Tibial nerve (tissue), 4 donors: Measurements from ENCODE around the gene HS6ST3. TPM values are rescaled to one million over a fixed set of nuclear protein-coding genes. Genes with fewer than 3 reads are reported as not detected.
"Not testable (repeated sequence)": the region's sequence is repeated elsewhere in the genome, so short reads cannot be mapped to it uniquely, and the experiment has no call there.

ENCODE experiments used
- DNase-seq, 2 donors: peaks; one replicate each; pipeline ENCODE4 v3.0.0-alpha.2; 2019; ENCODE audit warnings: low spot score in 2 of 2
- H3K27ac ChIP-seq, 4 donors: fragments of 200-600 bp; sonication (generic) in 3 of 4; one replicate each; pipeline ENCODE4 v1.5.1; 2017 to 2019; ENCODE audit warnings: mild to moderate bottlenecking in 1 of 4
- H3K27me3 ChIP-seq, 2 donors: fragments of 200-600 bp; sonication (generic) in 1 of 2; one replicate each; pipeline versions ENCODE4 v1.5.1 to v1.6.0; 2017 to 2019
- H3K36me3 ChIP-seq, 3 donors: fragments of 200-600 bp; sonication (generic); one replicate each; pipeline ENCODE4 v1.5.1; 2018 to 2019
- H3K4me1 ChIP-seq, 4 donors: fragments of 200-600 bp; sonication (generic) in 3 of 4; one replicate each; pipeline ENCODE4 v1.5.1; 2017 to 2019
- H3K4me3 ChIP-seq, 4 donors: fragments of 200-600 bp; sonication (generic) in 3 of 4; one replicate each; pipeline ENCODE4 v1.5.1; 2017 to 2019; ENCODE audit warnings: mild to moderate bottlenecking in 1 of 4, moderate library complexity in 1 of 4
- H3K9me3 ChIP-seq, 4 donors: fragments of 200-600 bp; sonication (generic) in 3 of 4; one replicate each; pipeline ENCODE4 v1.5.1; 2017 to 2019
- EP300 ChIP-seq, 2 donors: sonication (generic); formaldehyde crosslinking; IDR thresholded peaks; one replicate each; pipeline ENCODE4 v1.6.1; 2017; ENCODE audit warnings: antibody characterized with exemption in 2 of 2, mild to moderate bottlenecking in 1 of 2
- POLR2A ChIP-seq, 2 donors: fragments of 450-650 bp; IDR thresholded peaks; one replicate each; pipeline ENCODE4 v1.6.1; 2017; ENCODE audit warnings: antibody characterized with exemption in 2 of 2, mild to moderate bottlenecking in 2 of 2, moderate library complexity in 2 of 2
- WGBS, 2 donors: methylation state at CpG; one replicate each; pipeline ENCODE4 v1.1.5; 2018; 5-methylcytosine and 5-hydroxymethylcytosine counted together
- total RNA-seq, 4 donors: library from RNA; depleted of rRNA; stranded (reverse); fragments of >200 nt; gene quantifications; one replicate each; pipeline ENCODE4 v1.1.0, GENCODE V29; 2016
- TF ChIP-seq, protein P1 (sequence below), 5 experiments: fragments of 200-600 bp in 3 of 5; fragments of 450-650 bp in 2 of 5; sonication (generic) in 3 of 5; IDR thresholded peaks; one replicate each; pipeline ENCODE4 v1.5.1; 2016 to 2019; ENCODE audit warnings: antibody characterized with exemption in 5 of 5, mild to moderate bottlenecking in 3 of 5, moderate library complexity in 2 of 5

HS6ST3 gene
- total RNA-seq, 4 donors from 2014 or later: 0.21 to 1.1 (median 0.79) TPM

DNA sequence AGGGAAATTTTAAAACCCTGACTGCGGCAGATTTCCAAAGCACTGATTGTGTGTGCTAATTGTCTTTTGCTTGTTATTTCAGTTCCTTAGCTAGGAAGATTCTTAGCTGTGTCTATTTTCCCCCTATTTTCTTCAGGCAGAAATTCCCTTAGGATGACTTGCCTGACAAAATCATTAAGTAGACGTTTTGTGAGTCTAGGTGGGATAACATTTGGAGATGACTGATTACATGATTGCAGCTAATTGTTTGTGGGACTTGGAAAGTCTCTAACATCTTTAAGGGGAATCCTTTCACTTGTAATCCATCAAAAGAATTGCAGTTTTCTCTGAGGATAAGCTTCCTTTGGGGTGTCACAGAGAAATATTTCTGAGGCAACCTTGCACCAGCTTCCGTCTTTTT, 676.4 kb downstream of the HS6ST3 start:
- Histone ChIP-seq H3K9me3 (no peaks in the 10 kb centered on the region), H3K4me1 (no peaks in the 10 kb centered on the region), H3K27me3 (no peaks in the 10 kb centered on the region), H3K36me3 (no peaks in the 10 kb centered on the region), H3K4me3 (no peak overlapping the region), H3K27ac (no peak overlapping the region)
- 45 to 47% methylated on average over 3 of the region's 3 CpGs for WGBS, 2 donors
- TF ChIP-seq POLR2A (IDR thresholded peaks at IDR 0.05): no peak
- DNase-seq: no peak

- no peaks in the 10 kb centered on the region for H3K36me3 ChIP-seq
- H3K27ac ChIP-seq: no peak overlapping the region
- TF ChIP-seq EP300 (IDR thresholded peaks at IDR 0.05): no peak
- TF ChIP-seq, protein P1, sequence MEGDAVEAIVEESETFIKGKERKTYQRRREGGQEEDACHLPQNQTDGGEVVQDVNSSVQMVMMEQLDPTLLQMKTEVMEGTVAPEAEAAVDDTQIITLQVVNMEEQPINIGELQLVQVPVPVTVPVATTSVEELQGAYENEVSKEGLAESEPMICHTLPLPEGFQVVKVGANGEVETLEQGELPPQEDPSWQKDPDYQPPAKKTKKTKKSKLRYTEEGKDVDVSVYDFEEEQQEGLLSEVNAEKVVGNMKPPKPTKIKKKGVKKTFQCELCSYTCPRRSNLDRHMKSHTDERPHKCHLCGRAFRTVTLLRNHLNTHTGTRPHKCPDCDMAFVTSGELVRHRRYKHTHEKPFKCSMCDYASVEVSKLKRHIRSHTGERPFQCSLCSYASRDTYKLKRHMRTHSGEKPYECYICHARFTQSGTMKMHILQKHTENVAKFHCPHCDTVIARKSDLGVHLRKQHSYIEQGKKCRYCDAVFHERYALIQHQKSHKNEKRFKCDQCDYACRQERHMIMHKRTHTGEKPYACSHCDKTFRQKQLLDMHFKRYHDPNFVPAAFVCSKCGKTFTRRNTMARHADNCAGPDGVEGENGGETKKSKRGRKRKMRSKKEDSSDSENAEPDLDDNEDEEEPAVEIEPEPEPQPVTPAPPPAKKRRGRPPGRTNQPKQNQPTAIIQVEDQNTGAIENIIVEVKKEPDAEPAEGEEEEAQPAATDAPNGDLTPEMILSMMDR (IDR thresholded peaks at IDR 0.05): no peak
- TF ChIP-seq POLR2A (IDR thresholded peaks at IDR 0.05): no peak
- H3K9me3 ChIP-seq: no peaks in the 10 kb centered on the region
- no peaks in the 10 kb centered on the region for H3K27me3 ChIP-seq
- no peak overlapping the region for H3K4me3 ChIP-seq
- WGBS, 2 donors: 63 to 73% methylated on average over 6 of the region's 6 CpGs
- H3K4me1 ChIP-seq: no peaks in the 10 kb centered on the region
- DNase-seq: no peak
Observed at GRCh38 chr13:96768524-96768923, 678.6 kb downstream of the HS6ST3 start.

- Histone ChIP-seq H3K9me3 (no peaks in the 10 kb centered on the region), H3K27me3 (no peaks in the 10 kb centered on the region), H3K4me1 (no peaks in the 10 kb centered on the region), H3K36me3 (no peaks in the 10 kb centered on the region), H3K27ac (no peak overlapping the region), H3K4me3 (no peak overlapping the region)
- WGBS, 2 donors: 32 to 41% methylated on average over 1 of the region's 1 CpG
- DNase-seq: no peak
- no peak for TF ChIP-seq EP300 (IDR thresholded peaks at IDR 0.05)
- TF ChIP-seq, protein P1 (IDR thresholded peaks at IDR 0.05): no peak
- TF ChIP-seq POLR2A (IDR thresholded peaks at IDR 0.05): no peak
Observed at GRCh38 chr13:96769874-96770273, 680.0 kb downstream of the HS6ST3 start.

DNA sequence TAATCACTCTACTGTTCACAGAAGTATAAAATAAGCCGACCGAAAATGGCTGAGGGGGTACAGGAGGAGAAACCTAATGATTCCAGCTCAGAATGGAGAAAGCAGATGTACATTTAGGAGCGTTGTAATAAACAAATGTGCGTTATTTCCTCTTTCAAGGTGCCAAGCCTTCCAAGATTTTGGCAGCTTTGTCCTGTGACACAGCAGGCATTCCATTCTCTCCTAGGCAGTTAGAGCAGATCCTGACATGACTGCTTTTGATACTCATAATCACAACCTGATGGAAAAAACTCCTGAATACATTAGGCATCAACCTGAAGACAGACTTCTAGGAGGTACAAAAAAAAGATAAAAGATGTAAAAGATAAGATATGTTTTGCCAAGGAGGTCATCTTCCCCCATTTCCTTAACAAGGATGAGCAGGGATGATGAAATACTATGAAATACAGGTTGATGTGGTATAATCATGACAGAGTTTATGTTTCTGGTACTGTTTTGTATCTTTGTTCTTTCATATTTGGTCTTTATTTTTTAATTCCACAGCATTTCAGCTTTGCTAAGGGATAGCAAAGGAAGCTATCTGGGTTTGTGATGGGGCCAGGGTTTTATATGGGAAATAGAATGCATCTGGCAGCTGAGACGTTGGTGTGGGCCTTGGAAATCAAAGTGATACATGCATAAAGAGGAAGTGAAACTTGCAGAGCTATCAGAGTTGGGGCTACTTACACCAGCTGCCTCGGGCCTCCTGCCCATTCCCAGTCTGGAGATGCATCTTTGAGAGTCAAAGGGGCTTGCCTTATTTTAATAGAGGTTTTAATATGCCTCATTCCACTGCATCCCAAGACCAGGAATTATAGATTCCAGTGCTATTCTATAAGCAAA, 681.8 kb downstream of the HS6ST3 start:
- Histone ChIP-seq H3K4me1 (no peaks in the 10 kb centered on the region), H3K27ac (no peak overlapping the region), H3K9me3 (no peaks in the 10 kb centered on the region), H3K27me3 (no peaks in the 10 kb centered on the region), H3K36me3 (no peaks in the 10 kb centered on the region), H3K4me3 (no peak overlapping the region)
- 70% methylated on average over 6 of the region's 6 CpGs for WGBS, 2 donors
- TF ChIP-seq EP300 (IDR thresholded peaks at IDR 0.05): no peak
- TF ChIP-seq, protein P1 (IDR thresholded peaks at IDR 0.05): no peak
- no peak for TF ChIP-seq POLR2A (IDR thresholded peaks at IDR 0.05)
- no peak for DNase-seq

- Histone ChIP-seq H3K36me3 (no peaks in the 10 kb centered on the region), H3K27ac (no peak overlapping the region), H3K4me1 (no peaks in the 10 kb centered on the region), H3K9me3 (peaks cover 0 to 4% (median 0%) of the 10 kb centered on the region in 4 donors), H3K27me3 (no peaks in the 10 kb centered on the region), H3K4me3 (no peak overlapping the region)
- no peak for TF ChIP-seq EP300 (IDR thresholded peaks at IDR 0.05)
- DNase-seq: no peak
- WGBS, 2 donors: 84 to 86% methylated on average over 2 of the region's 2 CpGs
Observed at GRCh38 chr13:96772426-96772825, 682.5 kb downstream of the HS6ST3 start.

DNA sequence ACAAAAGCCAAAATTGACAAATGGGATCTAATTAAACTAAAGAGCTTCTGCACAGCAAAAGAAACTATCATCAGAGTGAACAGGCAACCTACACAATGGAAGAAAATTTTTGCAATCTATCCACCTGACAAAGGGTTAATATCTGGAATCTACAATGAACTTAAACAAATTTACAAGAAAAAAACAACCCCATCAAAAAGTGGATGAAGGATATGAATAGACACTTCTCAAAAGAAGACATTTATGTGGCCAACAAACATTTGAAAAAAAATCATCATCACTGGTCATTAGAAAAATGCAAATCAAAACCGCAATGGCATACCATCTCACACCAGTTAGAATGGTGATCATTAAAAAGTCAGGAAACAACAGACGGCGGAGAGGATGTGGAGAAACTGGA, 688.4 kb downstream of the HS6ST3 start:
- H3K27me3 ChIP-seq, H3K36me3 ChIP-seq, H3K4me3 ChIP-seq, DNase-seq, H3K27ac ChIP-seq: not testable (repeated sequence)
- 96 to 98% methylated on average over 3 of the region's 3 CpGs for WGBS, 2 donors
- H3K4me1 ChIP-seq: peaks cover 0 to 34% (median 2%) of the 10 kb centered on the region in 4 donors
- H3K9me3 ChIP-seq: peaks cover 0 to 17% (median 0%) of the 10 kb centered on the region in 4 donors
